GM19452 (cell line): ENCODE results near the gene PSMB1.
"Not testable (repeated sequence)": the region's sequence is repeated elsewhere in the genome, so short reads cannot be mapped to it uniquely, and the experiment has no call there.

ENCODE experiments used
- ATAC-seq: cut with Tn5 transposase; IDR thresholded peaks from one replicate; pipeline ENCODE4 v1.9.1; 2021; ENCODE audit not compliant: unreplicated experiment

Gene PSMB1

GRCh38 chr6:170504479-170504878 lies 48.6 kb downstream of the PSMB1 start:
- ATAC-seq: no peak

GRCh38 chr6:170503414-170503761 lies 49.7 kb downstream of the PSMB1 start:
- no peak for ATAC-seq

DNA sequence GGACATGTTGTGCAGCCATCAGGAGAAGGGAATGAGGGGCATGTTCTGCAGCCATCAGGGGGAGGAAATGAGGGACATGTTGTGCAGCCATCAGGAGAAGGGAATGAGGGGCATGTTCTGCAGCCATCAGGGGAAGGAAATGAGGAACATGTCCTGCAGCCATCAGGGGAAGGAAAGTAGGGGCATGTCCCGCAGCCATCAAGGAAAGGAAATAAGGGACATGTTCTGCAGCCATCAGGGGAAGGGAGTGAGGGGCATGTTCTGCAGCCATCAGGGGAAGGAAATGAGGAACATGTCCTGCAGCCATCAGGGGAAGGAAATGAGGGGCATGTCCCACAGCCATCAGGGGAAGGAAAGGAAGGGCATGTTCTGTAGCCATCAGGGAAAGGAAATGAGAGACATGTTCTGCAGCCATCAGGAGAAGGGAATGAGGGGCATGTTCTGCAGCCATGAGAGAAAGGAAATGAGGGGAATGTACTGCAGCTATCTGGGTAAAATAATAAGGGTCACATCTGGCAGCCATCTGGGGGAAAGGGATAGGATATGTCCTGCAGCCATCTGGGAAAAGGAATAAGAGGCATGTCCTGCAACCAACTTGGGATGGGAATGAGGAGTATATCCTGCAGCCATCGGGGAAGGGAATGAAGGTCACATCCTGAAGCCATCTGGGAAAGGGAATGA lies 50.2 kb downstream of the PSMB1 start:
- not testable (repeated sequence) for ATAC-seq

DNA sequence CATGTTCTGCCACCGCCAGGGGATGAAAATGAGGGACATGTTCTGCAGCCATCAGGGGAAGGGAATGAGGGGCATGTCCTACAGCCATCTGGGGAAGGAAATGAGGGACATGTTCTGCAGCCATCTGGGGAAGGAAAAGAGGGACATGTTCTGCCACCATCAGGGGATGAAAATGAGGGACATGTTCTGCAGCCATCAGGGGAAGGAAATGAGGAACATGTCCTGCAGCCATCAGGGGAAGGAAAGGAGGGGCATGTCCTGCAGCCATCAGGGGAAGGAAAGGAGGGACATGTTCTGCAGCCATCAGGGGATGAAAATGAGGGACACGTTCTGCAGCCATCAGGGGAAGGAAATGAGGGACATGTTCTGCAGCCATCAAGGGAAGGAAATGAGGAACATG lies 50.8 kb downstream of the PSMB1 start:
- not testable (repeated sequence) for ATAC-seq

DNA sequence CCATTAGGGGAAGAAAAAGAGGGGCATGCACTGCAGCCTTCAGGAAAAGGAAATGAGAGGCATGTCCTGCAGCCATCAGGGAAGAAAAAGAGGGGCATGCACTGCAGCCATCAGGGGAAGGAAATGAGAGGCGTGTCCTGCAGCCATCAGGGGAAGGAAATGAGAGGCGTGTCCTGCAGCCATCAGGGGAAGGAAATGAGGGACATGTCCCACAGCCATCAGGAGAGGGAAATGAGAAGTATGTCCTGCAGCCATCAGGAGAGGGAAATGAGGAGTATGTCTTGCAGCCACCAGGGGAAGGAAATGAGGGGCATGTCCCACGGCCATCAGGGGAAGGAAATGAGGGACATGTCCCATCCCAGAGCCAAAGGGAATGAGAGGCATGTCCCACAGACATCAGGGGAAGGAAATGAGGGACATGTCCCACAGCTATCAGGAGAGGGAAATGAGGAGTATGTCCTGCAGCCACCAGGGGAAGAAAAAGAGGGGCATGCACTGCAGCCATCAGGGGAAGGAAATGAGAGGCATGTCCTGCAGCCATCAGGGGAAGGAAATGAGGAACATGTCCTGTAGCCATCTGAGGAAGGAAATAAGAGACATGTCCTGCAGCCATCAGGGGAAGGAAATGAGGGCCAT lies 52.0 kb downstream of the PSMB1 start:
- ATAC-seq: no peak

DNA sequence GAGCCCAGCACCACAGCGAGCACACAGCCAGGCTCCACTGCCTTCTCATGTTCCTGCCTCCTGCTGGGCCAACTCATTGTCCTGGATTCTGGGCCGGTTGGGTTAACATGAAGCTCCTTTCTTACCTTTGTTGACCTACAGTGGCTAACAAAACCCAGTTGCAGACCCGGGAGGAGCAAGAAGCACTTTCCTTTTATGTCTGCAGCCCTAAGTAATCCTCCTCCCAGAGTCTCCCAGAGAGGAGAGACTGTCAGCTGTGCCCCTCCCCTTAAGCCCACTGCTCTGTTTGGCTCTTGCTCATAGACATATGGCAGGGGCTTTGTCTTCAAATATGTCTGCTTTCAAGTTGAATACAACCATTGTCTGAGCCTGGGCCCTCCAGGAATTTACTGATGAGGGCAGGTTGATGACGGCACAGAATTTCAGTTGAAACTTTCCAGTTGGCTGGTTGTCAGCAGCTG lies 55.2 kb downstream of the PSMB1 start:
- no peak for ATAC-seq

DNA sequence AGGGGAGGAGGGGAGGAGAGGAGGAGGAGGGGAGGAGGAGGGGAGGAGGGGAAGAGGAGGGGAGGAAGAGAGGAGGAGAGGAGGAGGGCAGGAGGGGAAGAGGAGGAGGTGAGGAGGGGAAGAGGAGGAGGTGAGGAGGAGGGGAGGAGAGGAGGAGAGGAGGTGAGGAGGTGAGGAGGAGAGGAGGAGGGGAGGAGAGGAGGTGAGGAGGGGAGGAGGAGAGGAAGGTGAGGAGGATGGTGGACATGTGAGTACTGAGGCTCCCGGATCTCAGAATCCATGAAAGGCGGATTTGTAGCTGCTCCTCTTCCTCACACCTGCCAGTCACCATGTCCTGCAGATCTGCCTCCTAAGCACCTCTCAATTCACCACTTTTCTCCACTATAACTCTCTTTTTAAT lies 59.8 kb downstream of the PSMB1 start:
- ATAC-seq: no peak

DNA sequence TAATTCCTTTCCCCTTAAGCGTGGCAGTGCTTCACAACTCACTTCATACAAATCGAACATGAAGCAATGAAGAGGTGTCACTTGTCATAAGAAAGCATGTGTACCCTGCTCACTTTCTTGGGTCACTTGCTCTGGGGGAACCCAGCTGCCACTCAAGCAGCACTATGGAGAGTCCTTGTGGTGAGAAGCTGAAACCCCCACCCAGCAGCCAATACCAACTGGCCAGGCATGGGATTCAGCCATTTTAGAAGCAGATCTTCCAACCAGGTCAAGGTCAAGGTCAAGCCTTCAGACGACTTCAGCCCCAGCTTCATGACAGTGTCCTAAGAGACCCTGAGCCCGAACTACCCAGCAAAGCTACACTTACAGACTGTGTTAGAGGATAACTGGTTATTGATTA lies 62.8 kb downstream of the PSMB1 start:
- no peak for ATAC-seq

DNA sequence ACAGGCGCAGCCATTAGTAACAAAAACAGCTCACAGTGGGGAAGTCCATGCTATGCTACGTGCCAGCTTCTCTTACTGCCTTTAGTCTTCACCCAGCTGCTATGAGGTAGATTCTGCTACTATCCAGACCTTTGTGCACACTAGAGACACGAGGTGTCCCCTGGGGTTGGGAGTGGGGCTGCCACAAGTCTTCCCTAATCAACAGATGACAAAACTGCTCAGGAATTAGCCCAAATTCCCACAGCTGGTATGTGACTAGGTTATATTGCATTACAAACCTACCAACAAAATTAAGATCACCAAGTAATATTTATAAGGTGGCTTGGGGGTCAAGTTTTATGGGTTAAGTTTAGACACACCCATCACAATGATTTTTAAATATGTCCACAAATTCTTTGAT lies 63.3 kb downstream of the PSMB1 start:
- ATAC-seq: no peak

DNA sequence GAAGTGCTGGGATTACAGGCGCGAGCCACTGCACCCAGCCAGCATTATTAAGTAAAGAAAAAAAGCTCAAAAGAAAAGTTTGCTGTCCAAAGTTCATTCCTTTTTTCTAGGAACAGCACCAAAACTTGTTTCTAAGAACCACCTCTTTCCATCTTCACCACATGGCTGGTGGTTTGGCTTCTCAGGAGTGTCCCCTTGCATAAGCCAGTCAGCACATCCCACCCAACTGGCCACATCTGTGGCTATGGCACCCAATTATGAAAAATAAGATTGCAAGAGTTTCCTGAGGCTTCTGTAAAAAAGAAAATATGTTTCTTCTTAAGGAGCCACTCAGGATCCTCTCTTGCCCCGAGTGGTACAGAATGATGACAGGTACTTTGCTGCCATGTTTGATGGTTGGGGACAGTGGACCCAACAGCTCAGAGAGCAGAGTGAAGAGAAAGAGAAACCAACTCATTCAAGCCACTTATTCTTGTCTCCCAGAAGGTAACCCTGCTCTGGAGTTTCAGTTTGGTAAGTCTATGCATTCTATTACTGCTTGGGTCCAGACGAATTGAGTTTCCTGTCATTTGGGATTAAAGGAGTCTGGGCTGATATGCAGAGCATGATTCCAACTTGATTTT lies 65.3 kb downstream of the PSMB1 start:
- no peak for ATAC-seq

- ATAC-seq: no peak
Measured at GRCh38 chr6:170485159-170485558, 67.9 kb downstream of the PSMB1 start.
